Measurements from ENCODE around the gene LRRC19.

LRRC19 gene, protein sequence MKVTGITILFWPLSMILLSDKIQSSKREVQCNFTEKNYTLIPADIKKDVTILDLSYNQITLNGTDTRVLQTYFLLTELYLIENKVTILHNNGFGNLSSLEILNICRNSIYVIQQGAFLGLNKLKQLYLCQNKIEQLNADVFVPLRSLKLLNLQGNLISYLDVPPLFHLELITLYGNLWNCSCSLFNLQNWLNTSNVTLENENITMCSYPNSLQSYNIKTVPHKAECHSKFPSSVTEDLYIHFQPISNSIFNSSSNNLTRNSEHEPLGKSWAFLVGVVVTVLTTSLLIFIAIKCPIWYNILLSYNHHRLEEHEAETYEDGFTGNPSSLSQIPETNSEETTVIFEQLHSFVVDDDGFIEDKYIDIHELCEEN

DNA sequence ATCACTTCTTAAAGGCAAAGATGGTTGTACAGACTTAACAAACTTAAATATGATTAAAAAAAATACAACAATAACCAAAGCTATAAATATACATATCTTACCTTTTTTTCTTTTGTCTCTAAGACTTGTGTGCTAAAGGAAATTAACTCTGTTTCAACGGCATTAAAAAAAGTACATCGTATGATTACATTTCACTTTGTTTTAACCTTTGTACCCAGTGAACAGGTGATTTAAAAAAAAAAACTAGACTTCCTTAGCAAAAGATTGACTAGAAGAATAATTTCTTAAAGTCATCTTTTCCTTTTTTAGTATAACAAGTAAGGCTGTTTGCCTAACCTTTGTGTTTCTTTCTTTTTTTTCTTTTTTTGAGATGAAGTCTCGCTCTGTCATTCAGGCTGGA lies at the start of gene LRRC19:
Gene LRRC19 (minus strand): TSS at position 182 of the 400 bp plus-strand sequence. CDS start 5,978 bp downstream, outside the sequence.
- Histone ChIP-seq H3K9ac (ENCODE audit: low read length) (no peak within 1 kb of the TSS), H3K4me3 (ENCODE audit: low read length) (no peak within 1 kb of the TSS), H3K27me3 (ENCODE audit: control insufficient read depth, insufficient read depth, low read length) (no peaks in the 10 kb centered on the region), H3K36me3 (ENCODE audit: control insufficient read depth, insufficient read depth, low read length) (no peaks in the 10 kb centered on the region), H3K9me3 (ENCODE audit: control insufficient read depth, low read length) (no peaks in the 10 kb centered on the region), H3K4me1 (ENCODE audit: control insufficient read depth, insufficient read depth, low read length) (no peaks in the 10 kb centered on the region)

DNA sequence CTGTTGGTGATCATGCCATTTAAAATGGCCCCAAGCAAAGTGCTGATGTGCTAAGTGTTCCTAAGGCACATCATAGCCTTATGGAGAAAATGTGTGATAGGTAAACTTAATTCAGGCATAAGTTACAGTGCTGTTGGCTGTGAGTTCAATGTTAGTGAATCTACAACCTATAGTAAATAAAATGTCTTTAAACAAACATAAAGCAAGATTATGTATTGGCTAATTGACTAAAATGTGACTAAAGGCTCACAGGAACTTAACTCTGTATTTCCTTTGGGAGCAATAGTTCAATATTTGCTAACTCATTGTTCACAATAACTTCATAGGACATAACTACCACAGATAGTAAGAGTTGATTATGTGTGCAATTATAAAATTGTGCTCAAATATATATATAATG lies 49.4 kb upstream of the LRRC19 start:
- Histone ChIP-seq H3K9me3 (ENCODE audit: control insufficient read depth, low read length) (no peaks in the 10 kb centered on the region), H3K4me3 (ENCODE audit: low read length) (no peak overlapping the region), H3K27me3 (ENCODE audit: control insufficient read depth, insufficient read depth, low read length) (no peaks in the 10 kb centered on the region), H3K4me1 (ENCODE audit: control insufficient read depth, insufficient read depth, low read length) (peaks cover 16% of the 10 kb centered on the region), H3K9ac (ENCODE audit: low read length) (no peak overlapping the region), H3K36me3 (ENCODE audit: control insufficient read depth, insufficient read depth, low read length) (no peaks in the 10 kb centered on the region)

DNA sequence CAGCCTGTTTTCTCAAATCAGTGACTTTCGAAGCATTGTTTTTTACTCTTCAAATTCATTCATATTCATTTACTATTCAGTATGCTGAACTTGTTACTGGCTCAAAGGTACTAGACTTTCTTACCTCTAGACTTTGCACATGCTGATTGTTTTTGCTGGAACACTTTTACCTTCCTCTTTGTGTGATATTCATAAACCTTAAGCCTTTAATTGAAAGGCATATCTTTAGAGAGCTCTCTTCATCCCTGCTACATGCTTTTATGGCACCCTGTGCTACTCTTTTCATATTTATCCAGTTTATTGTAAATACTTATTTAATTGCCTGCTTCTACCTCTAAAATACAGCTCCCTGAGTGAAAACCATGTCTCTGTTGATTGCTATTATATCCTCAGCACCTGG lies 48.7 kb upstream of the LRRC19 start:
- Histone ChIP-seq H3K4me1 (ENCODE audit: control insufficient read depth, insufficient read depth, low read length) (peaks cover 11% of the 10 kb centered on the region), H3K36me3 (ENCODE audit: control insufficient read depth, insufficient read depth, low read length) (no peaks in the 10 kb centered on the region), H3K9me3 (ENCODE audit: control insufficient read depth, low read length) (no peaks in the 10 kb centered on the region), H3K9ac (ENCODE audit: low read length) (no peak overlapping the region), H3K27me3 (ENCODE audit: control insufficient read depth, insufficient read depth, low read length) (no peaks in the 10 kb centered on the region), H3K4me3 (ENCODE audit: low read length) (no peak overlapping the region)

DNA sequence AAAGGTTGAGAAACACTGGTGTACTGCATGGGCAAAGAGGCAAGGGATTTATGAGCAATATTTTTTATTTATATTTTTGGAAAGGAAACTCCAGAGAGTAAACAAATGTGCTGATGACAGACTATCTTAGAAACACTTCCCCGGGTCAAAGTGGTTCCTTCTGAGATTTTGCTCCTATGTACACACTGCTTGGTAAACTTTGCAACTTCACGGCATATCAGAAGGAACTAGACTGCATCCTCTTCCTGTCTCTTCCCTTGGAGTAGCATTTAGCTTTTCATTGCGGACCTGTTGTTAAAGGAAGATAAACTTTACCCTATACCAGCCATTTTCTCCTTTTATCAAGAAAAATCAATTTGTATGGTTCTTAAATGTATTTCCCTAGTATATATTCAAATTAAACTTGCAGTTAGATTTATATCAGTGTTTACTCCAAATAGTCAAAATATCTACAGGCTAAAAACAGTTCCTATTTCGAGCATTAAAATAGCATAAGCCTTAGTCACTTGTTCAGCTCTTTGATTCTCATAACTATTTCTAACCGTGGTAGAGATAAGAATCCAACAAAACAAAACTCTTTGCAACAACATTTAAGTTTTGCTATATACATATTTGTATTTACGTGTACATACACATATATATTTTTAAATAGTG lies 48.0 kb upstream of the LRRC19 start:
- Histone ChIP-seq H3K36me3 (ENCODE audit: control insufficient read depth, insufficient read depth, low read length) (no peaks in the 10 kb centered on the region), H3K9ac (ENCODE audit: low read length) (no peak overlapping the region), H3K4me3 (ENCODE audit: low read length) (no peak overlapping the region), H3K9me3 (ENCODE audit: control insufficient read depth, low read length) (no peaks in the 10 kb centered on the region), H3K4me1 (ENCODE audit: control insufficient read depth, insufficient read depth, low read length) (peaks cover 11% of the 10 kb centered on the region), H3K27me3 (ENCODE audit: control insufficient read depth, insufficient read depth, low read length) (no peaks in the 10 kb centered on the region)

DNA sequence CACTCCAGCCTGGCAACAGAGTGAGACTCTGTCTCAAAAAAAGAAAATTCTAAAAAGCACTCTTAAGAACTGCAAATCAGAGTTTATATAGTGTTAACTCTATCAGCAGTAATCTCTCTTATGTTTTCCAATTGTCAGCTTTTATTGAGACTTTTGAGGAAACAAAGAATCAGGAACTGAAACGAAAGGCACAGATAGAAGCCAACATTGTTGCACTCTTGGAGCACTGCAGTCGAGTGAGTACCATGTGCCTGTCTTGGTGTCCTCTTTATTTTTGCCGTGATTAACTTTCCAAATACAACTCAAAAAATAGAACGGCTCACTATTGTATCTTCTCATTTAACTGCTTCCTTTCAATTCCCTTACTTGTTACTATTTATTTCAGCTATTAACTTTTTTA lies 41.7 kb upstream of the LRRC19 start:
- H3K27me3 ChIP-seq (ENCODE audit: control insufficient read depth, insufficient read depth, low read length), result no peaks in the 10 kb centered on the region
- H3K36me3 ChIP-seq (ENCODE audit: control insufficient read depth, insufficient read depth, low read length), result peaks cover 3% of the 10 kb centered on the region
- no peaks in the 10 kb centered on the region for H3K4me1 ChIP-seq (ENCODE audit: control insufficient read depth, insufficient read depth, low read length)
- H3K9ac ChIP-seq (ENCODE audit: low read length), result no peak overlapping the region
- H3K9me3 ChIP-seq (ENCODE audit: control insufficient read depth, low read length), result no peaks in the 10 kb centered on the region
- no peak overlapping the region for H3K4me3 ChIP-seq (ENCODE audit: low read length)

DNA sequence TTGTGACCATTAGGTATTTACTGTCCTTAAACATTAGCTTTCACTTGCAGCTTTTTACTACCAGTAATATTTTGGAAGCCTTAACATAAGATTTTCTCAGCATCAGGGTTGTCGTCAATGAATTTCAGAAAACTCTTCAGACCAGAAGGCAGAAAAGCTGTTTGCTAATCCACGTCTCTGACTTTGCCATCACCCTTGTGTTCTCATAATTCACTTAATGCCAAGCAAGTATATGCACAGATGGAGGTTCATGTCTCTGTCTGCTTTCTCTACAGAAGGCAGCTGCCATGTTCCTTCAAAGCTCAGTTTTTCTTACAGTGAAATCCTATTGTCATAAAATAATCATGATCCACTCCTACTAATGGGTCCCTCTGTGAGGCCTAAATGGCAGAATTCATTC lies 37.7 kb upstream of the LRRC19 start:
- H3K9ac ChIP-seq (ENCODE audit: low read length), result no peak overlapping the region
- H3K4me3 ChIP-seq (ENCODE audit: low read length), result no peak overlapping the region
- no peaks in the 10 kb centered on the region for H3K9me3 ChIP-seq (ENCODE audit: control insufficient read depth, low read length)
- H3K4me1 ChIP-seq (ENCODE audit: control insufficient read depth, insufficient read depth, low read length), result no peaks in the 10 kb centered on the region
- H3K27me3 ChIP-seq (ENCODE audit: control insufficient read depth, insufficient read depth, low read length), result no peaks in the 10 kb centered on the region
- peaks cover 3% of the 10 kb centered on the region for H3K36me3 ChIP-seq (ENCODE audit: control insufficient read depth, insufficient read depth, low read length)

DNA sequence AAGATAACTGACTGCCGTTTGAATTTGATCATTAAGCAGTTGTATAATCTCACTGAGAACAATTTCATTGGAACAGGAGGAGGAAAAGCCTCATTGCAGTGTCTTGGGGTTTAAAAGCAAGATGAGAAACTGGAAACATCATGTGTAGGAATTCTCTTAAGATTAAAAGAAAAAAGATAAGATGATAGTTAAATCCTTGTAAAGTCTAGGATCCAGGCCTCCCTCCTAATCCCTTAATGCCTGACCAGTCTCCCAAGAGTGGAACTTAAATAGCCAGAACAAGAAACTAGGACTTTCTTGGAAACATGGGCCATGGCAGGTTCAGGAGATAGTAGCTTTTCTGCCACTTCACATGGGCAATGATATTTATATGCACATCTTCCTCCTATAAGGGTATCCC lies 37.0 kb upstream of the LRRC19 start:
- Histone ChIP-seq H3K9me3 (ENCODE audit: control insufficient read depth, low read length) (no peaks in the 10 kb centered on the region), H3K4me1 (ENCODE audit: control insufficient read depth, insufficient read depth, low read length) (no peaks in the 10 kb centered on the region), H3K27me3 (ENCODE audit: control insufficient read depth, insufficient read depth, low read length) (no peaks in the 10 kb centered on the region), H3K4me3 (ENCODE audit: low read length) (no peak overlapping the region), H3K9ac (ENCODE audit: low read length) (no peak overlapping the region), H3K36me3 (ENCODE audit: control insufficient read depth, insufficient read depth, low read length) (peaks cover 3% of the 10 kb centered on the region)

DNA sequence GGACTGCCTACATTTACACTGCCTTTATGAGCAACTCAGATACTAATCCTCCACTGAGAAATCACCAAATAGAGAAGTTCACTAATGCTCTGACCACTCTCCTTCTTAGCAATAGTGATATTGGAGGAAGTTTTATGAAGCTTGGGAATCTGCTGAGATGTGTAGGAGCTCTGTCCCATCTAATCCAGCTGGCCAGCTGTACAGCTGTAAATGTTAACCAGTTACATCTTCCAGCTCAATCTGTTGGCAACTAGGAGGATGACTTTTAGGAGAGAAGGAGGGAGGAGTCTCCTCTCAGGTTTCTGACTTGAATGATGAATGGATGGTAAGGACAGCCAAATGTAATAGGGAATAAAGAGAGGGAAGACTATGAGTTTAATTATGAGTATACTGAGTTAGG lies 36.3 kb upstream of the LRRC19 start:
- Histone ChIP-seq H3K9me3 (ENCODE audit: control insufficient read depth, low read length) (no peaks in the 10 kb centered on the region), H3K36me3 (ENCODE audit: control insufficient read depth, insufficient read depth, low read length) (peaks cover 3% of the 10 kb centered on the region), H3K9ac (ENCODE audit: low read length) (no peak overlapping the region), H3K4me3 (ENCODE audit: low read length) (no peak overlapping the region), H3K27me3 (ENCODE audit: control insufficient read depth, insufficient read depth, low read length) (no peaks in the 10 kb centered on the region), H3K4me1 (ENCODE audit: control insufficient read depth, insufficient read depth, low read length) (no peaks in the 10 kb centered on the region)

DNA sequence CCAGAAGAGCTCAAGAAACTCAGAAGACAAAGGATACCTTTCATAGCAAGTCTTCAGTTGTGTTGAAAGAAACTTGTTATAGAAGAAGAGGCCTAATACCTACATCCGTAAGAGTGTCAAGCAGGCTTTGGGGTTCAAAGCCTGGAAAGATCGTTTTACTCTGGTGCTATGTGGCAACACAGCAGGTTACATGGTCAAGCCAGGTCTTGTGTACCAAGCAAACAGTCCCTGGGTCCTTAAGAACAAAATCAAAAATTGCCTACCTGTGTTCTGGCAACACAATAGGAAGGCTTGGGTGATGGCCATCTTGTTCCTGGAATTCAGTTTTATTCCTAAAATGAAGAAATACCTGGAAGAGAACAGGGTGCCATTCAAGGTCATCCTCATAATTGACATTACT lies 32.0 kb upstream of the LRRC19 start:
- H3K9me3 ChIP-seq (ENCODE audit: control insufficient read depth, low read length), result no peaks in the 10 kb centered on the region
- H3K36me3 ChIP-seq (ENCODE audit: control insufficient read depth, insufficient read depth, low read length), result no peaks in the 10 kb centered on the region
- H3K9ac ChIP-seq (ENCODE audit: low read length), result no peak overlapping the region
- H3K4me1 ChIP-seq (ENCODE audit: control insufficient read depth, insufficient read depth, low read length), result no peaks in the 10 kb centered on the region
- no peaks in the 10 kb centered on the region for H3K27me3 ChIP-seq (ENCODE audit: control insufficient read depth, insufficient read depth, low read length)
- no peak overlapping the region for H3K4me3 ChIP-seq (ENCODE audit: low read length)

DNA sequence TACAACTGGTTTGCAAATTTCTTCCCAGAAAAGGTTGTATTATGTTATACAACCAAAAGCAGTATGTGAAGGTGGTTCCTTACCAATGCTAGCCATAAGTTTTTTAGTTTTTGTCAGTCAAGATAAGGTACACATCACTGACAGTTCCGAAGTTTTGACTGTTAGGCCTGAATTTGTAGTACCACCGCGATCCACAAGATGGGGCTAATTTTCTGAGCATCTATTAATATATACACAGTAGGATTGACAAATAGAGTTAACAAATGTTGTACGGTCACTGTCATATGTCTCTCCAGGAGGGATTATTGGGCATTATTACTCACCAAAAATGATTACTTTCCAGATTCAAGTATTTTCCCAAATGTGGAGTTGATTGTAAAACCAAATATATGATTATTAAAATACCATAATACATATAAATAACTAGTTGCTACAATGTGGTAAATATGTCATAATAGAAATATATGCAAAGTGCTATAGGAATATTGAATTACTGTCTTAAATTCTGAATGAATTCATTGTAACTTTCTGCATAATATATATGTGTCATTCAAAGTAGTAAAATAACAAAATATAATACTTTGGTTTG lies 28.4 kb upstream of the LRRC19 start:
- no peaks in the 10 kb centered on the region for H3K9me3 ChIP-seq (ENCODE audit: control insufficient read depth, low read length)
- no peaks in the 10 kb centered on the region for H3K36me3 ChIP-seq (ENCODE audit: control insufficient read depth, insufficient read depth, low read length)
- no peak overlapping the region for H3K9ac ChIP-seq (ENCODE audit: low read length)
- H3K4me3 ChIP-seq (ENCODE audit: low read length), result no peak overlapping the region
- no peaks in the 10 kb centered on the region for H3K27me3 ChIP-seq (ENCODE audit: control insufficient read depth, insufficient read depth, low read length)
- no peaks in the 10 kb centered on the region for H3K4me1 ChIP-seq (ENCODE audit: control insufficient read depth, insufficient read depth, low read length)

DNA sequence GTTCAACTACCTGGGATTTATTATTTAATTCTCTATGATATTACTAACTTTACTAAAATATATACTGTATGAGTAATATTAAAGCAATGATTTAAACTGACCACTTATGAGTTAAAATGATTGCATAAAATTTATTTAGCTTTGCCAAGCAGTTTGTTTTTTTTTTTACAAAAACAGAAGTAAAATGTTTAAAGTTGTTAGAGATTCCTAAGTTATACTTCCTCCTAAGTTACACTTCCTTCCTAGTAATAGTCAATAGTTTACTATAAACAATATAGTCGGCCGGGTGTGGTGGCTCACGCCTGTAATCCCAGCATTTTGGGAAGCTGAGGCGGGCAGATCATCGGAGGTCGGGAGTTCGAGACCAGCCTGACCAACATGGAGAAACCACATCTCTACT lies 23.7 kb upstream of the LRRC19 start:
- Histone ChIP-seq H3K4me1 (ENCODE audit: control insufficient read depth, insufficient read depth, low read length) (no peaks in the 10 kb centered on the region), H3K9ac (ENCODE audit: low read length) (no peak overlapping the region)

DNA sequence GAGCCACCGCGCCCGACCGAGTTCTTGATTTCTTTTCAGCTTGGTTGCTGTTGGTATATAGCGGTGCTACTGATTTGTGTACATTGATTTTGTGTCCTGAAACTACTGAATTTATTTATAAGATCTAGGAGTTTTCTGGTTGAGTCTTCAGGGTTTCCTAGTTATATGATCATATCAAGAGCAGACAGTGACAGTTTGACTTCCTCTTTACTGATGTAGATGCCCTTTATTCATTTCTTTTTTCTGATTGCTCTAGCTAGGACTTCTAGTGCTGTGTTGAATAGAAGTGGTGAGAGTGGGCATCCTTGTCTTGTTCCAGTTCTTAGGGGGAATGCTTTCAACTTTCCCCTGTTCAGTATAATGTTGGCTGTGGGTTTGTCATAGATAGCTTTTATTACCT lies 17.4 kb upstream of the LRRC19 start:
- Histone ChIP-seq H3K27me3 (ENCODE audit: control insufficient read depth, insufficient read depth, low read length) (no peaks in the 10 kb centered on the region), H3K9me3 (ENCODE audit: control insufficient read depth, low read length) (no peaks in the 10 kb centered on the region), H3K4me3 (ENCODE audit: low read length) (no peak overlapping the region), H3K36me3 (ENCODE audit: control insufficient read depth, insufficient read depth, low read length) (no peaks in the 10 kb centered on the region), H3K4me1 (ENCODE audit: control insufficient read depth, insufficient read depth, low read length) (no peaks in the 10 kb centered on the region), H3K9ac (ENCODE audit: low read length) (no peak overlapping the region)

More for the DNA sequence above, 23.7 kb upstream of the LRRC19 start:
- Histone ChIP-seq H3K9me3 (ENCODE audit: control insufficient read depth, low read length) (no peaks in the 10 kb centered on the region), H3K27me3 (ENCODE audit: control insufficient read depth, insufficient read depth, low read length) (no peaks in the 10 kb centered on the region), H3K36me3 (ENCODE audit: control insufficient read depth, insufficient read depth, low read length) (no peaks in the 10 kb centered on the region), H3K4me3 (ENCODE audit: low read length) (no peak overlapping the region)

Data from mucosa of stomach (tissue), 1 donor.